Kidney (tissue), 14 donors: ENCODE measurements around the gene HLA-C. TPM values are rescaled to one million over a fixed set of nuclear protein-coding genes. Genes with fewer than 3 reads are reported as not detected.

Source experiments
- DNase-seq, 5 donors: peaks; one replicate each; pipeline ENCODE4 v3.0.0-alpha.2; 2013 to 2020
- FAIRE-seq: peaks from 2 replicates; lab custom pipeline; 2012; peaks lifted over from hg19 to GRCh38; lab: Jason Lieb, UNC
- H3K27ac ChIP-seq, 2 donors: one replicate each; pipeline ENCODE4 v1.7.0; 2013; ENCODE audit warnings: low read depth in 2 of 2, low read length in 2 of 2, inconsistent platforms in 1 of 2
- H3K27me3 ChIP-seq: one replicate; pipeline ENCODE4 v1.7.1; 2013; ENCODE audit warnings: low read length, inconsistent platforms; ENCODE audit not compliant: control insufficient read depth, insufficient read depth
- H3K36me3 ChIP-seq, 3 donors: one replicate each; pipeline versions ENCODE4 v1.7.0 to v1.7.1; 2013; ENCODE audit warnings: low read length in 3 of 3, control low read depth in 1 of 3, inconsistent platforms in 1 of 3; ENCODE audit not compliant: insufficient read depth in 3 of 3, control insufficient read depth in 2 of 3
- H3K4me1 ChIP-seq, 3 donors: one replicate each; pipeline versions ENCODE4 v1.7.0 to v1.7.1; 2013; ENCODE audit warnings: low read length in 3 of 3, inconsistent platforms in 1 of 3, low read depth in 1 of 3; ENCODE audit not compliant: control insufficient read depth in 2 of 3, insufficient read depth in 2 of 3
- H3K4me3 ChIP-seq, 3 donors: one replicate each; pipeline versions ENCODE4 v1.7.0 to v1.8.1; 2013; ENCODE audit warnings: low read length in 3 of 3, control low read depth in 1 of 3, inconsistent platforms in 1 of 3
- H3K9ac ChIP-seq, 3 donors: one replicate each; pipeline versions ENCODE4 v1.7.0 to v1.7.1; 2013; ENCODE audit warnings: low read length in 3 of 3, control low read depth in 1 of 3, inconsistent platforms in 1 of 3
- H3K9me3 ChIP-seq, 3 donors: one replicate each; pipeline versions ENCODE4 v1.7.0 to v1.7.1; 2013; ENCODE audit warnings: low read length in 3 of 3, control low read depth in 1 of 3, inconsistent platforms in 1 of 3; ENCODE audit not compliant: control insufficient read depth in 2 of 3, insufficient read depth in 1 of 3
- CTCF ChIP-seq: IDR thresholded peaks from 3 replicates; pipeline ENCODE4 v1.5.1; 2012; ENCODE audit warnings: mild to moderate bottlenecking, moderate library complexity, borderline replicate concordance; ENCODE audit not compliant: insufficient read depth; ENCODE audit errors: extremely low read depth
- intact Hi-C: fragments of 100-400 bp; cut with DNase I; formaldehyde crosslinking; loops from one replicate; pipeline ENCODE4 v1.11.1; 2022
- polyA plus RNA-seq: library from polyadenylated mRNA; stranded (reverse); fragments of 350-450 nt; fragmentation: Illumina TruSeq; extraction: RNeasy Lipid Tissue Mini Kit (QIAGEN cat#74804); gene quantifications from one replicate; pipeline ENCODE4 v1.2.3, GENCODE V29; 2014; ENCODE audit warnings: low read depth, low replicate concordance; ENCODE audit not compliant: insufficient read depth
- total RNA-seq: library from RNA; stranded (reverse); fragmentation: NEBNext Ultra II Directional; extraction: Animal tissue kit (Norgen Biotek cat#: 25700); gene quantifications from one replicate; pipeline ENCODE4 v1.2.1, GENCODE V29; 2021
- donor health status: control.
- donor health status: control.
- donor health status: control.
- donor health status: control.
- donor health status: control.
- donor health status: DM: yes; HTN: yes; CAD: no.
- donor health status: Normal renal cell carcinoma (clear cell type).

Gene HLA-C
- total and polyA plus RNA-seq, 2 donors from 2014 or later = 433 to 901 TPM

GRCh38 chr6:31309641-31310040, 37.7 kb upstream of the HLA-C start:
- Histone ChIP-seq H3K4me1 (no peaks in the 10 kb centered on the region), H3K27me3 (peaks cover 8% of the 10 kb centered on the region), H3K9me3 (no peaks in the 10 kb centered on the region), H3K9ac (no peak overlapping the region), H3K27ac (no peak overlapping the region), H3K36me3 (no peaks in the 10 kb centered on the region), H3K4me3 (no peak overlapping the region)
- DNase-seq (no peak), FAIRE-seq (no peak)
- TF ChIP-seq CTCF = no peak
- intact Hi-C loops = no loop called here

- DNase-seq = no peak
- no peak for FAIRE-seq
- Histone ChIP-seq H3K4me1 (no peaks in the 10 kb centered on the region), H3K9me3 (no peaks in the 10 kb centered on the region), H3K27ac (no peak overlapping the region), H3K4me3 (no peak overlapping the region), H3K27me3 (peaks cover 6% of the 10 kb centered on the region), H3K9ac (no peak overlapping the region), H3K36me3 (no peaks in the 10 kb centered on the region)
- intact Hi-C loops = no loop called here
- no peak for TF ChIP-seq CTCF
These were observed 36.9 kb upstream of the HLA-C start for GRCh38 chr6:31308845-31309175.

GRCh38 chr6:31308050-31308844, 36.4 kb upstream of the HLA-C start:
- Histone ChIP-seq H3K36me3 (no peaks in the 10 kb centered on the region), H3K4me3 (peak overlapping the region in 1 of 3 donors; percentile 12), H3K27ac (no peak overlapping the region), H3K9me3 (no peaks in the 10 kb centered on the region), H3K4me1 (no peaks in the 10 kb centered on the region), H3K9ac (peak overlapping the region in 1 of 3 donors; percentile 12), H3K27me3 (peaks cover 5% of the 10 kb centered on the region)
- intact Hi-C loops = no loop called here
- DNase-seq (peak in 2 of 5 donors; percentile 20 to 88), FAIRE-seq (no peak)
- no peak for TF ChIP-seq CTCF
